Epithelial cell of proximal tubule (primary cell): ENCODE results near the gene C1QTNF9B. TPM values are rescaled to one million over a fixed set of nuclear protein-coding genes. Genes with fewer than 3 reads are reported as not detected.

ENCODE experiments used
- DNase-seq: peaks from one replicate; pipeline ENCODE4 v3.0.0-alpha.2; 2011; ENCODE audit warnings: low read depth
- H3K4me3 ChIP-seq: 2 replicates; pipeline ENCODE4 v1.5.1; 2011; ENCODE audit warnings: low read depth, mild to moderate bottlenecking, low read length
- total RNA-seq: library from RNA; depleted of rRNA; stranded (reverse); fragments of >200 nt; gene quantifications from 2 replicates; pipeline ENCODE4 v1.2.3, GENCODE V29; 2015
- TF ChIP-seq, protein P1 (sequence below): conservative IDR thresholded peaks from 2 replicates; pipeline ENCODE4 v1.5.1; 2012; ENCODE audit warnings: low read depth, mild to moderate bottlenecking, low read length

Gene C1QTNF9B
- total RNA-seq, 1 donor from 2014 or later, result not detected

DNA sequence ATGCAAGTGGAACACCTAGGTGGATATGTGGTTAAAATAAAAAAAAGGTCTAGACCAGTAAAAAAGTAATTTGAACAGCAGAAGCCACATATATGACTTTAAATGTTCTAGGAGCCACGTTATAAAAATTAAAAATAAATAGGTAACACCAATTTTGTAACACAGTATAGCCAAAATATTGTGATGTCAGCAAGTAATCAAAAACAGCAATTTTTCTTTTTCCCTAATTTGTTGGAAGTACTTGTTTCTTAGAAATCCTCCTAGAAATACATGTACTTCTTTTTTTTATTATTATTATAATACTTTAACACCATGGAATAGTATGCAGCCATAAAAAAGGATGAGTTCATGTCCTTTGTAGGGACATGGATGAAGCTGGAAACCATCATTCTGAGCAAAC, 25.7 kb upstream of the C1QTNF9B start:
- no peak overlapping the region for H3K4me3 ChIP-seq
- TF ChIP-seq, protein P1, sequence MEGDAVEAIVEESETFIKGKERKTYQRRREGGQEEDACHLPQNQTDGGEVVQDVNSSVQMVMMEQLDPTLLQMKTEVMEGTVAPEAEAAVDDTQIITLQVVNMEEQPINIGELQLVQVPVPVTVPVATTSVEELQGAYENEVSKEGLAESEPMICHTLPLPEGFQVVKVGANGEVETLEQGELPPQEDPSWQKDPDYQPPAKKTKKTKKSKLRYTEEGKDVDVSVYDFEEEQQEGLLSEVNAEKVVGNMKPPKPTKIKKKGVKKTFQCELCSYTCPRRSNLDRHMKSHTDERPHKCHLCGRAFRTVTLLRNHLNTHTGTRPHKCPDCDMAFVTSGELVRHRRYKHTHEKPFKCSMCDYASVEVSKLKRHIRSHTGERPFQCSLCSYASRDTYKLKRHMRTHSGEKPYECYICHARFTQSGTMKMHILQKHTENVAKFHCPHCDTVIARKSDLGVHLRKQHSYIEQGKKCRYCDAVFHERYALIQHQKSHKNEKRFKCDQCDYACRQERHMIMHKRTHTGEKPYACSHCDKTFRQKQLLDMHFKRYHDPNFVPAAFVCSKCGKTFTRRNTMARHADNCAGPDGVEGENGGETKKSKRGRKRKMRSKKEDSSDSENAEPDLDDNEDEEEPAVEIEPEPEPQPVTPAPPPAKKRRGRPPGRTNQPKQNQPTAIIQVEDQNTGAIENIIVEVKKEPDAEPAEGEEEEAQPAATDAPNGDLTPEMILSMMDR, result no peak

GRCh38 chr13:23922005-23922932, 25.0 kb upstream of the C1QTNF9B start:
- TF ChIP-seq, protein P1, result no peak

More for the DNA sequence above, 25.7 kb upstream of the C1QTNF9B start:
- no peak for DNase-seq

GRCh38 chr13:23921451-23921888, 24.2 kb upstream of the C1QTNF9B start:
- DNase-seq, result peak; percentile 69
- no peak overlapping the region for H3K4me3 ChIP-seq
- TF ChIP-seq, protein P1, result peak; percentile 80

More at GRCh38 chr13:23922005-23922932, 25.0 kb upstream of the C1QTNF9B start:
- no peak overlapping the region for H3K4me3 ChIP-seq
- DNase-seq, result no peak

DNA sequence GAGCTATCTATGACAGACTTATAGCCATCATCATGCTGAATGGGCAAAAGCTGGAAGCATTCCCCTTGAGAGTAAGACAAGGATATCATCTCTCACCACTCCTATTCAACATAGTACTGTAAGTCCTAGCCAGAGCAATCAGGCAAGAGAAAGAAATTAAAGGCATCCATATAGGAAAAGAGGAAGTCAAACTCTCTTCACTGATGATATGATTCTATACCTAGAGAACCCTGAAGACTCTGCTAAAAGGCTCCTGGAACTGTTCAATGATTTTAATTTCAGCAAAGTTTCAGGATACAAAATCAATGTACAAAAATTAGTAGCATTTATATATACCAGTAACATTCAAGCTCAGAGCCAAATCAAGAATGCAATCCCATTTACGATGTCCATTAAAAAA, 21.7 kb upstream of the C1QTNF9B start:
- no peak for DNase-seq
- TF ChIP-seq, protein P1, result no peak
- no peak overlapping the region for H3K4me3 ChIP-seq

DNA sequence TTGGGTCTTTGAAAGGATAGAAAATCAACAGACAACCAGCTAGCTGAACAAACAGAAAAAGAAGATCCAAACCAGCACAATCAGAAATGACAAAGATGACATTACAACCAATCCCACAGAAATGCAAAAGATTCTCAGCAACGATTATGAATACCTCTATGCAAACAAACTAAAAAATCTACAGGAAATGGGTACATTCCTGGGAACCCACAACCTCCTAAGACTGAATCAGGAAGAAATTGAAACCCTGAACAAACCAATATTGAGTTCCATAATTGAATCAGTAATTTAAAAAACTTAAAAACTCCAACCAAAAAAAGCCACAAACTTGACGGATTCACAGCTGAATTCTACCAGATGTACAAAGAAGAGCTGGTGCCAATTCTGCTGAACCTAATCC, 20.9 kb upstream of the C1QTNF9B start:
- TF ChIP-seq, protein P1, result no peak
- DNase-seq, result no peak
- H3K4me3 ChIP-seq, result no peak overlapping the region

DNA sequence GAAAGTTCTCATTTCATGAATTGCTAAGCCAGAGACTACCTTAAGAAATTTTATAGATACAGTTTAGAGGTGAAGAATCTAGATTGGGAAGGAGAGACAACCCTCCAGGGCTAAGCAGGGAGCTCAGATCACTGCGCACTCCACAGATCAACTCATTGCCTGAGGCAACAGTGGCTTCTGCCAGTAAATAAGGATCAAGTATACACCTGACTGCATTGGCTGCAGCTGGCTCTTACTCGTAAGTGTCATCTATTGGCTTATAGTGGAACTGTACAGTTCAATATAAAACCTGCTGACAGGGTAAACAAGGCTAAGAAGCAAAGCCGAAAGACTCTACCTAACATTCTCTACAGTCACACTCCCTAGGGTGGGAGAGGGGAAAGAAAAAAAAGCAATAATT, 18.0 kb upstream of the C1QTNF9B start:
- DNase-seq, result no peak
- H3K4me3 ChIP-seq, result no peak overlapping the region
- TF ChIP-seq, protein P1, result peak; percentile 46

DNA sequence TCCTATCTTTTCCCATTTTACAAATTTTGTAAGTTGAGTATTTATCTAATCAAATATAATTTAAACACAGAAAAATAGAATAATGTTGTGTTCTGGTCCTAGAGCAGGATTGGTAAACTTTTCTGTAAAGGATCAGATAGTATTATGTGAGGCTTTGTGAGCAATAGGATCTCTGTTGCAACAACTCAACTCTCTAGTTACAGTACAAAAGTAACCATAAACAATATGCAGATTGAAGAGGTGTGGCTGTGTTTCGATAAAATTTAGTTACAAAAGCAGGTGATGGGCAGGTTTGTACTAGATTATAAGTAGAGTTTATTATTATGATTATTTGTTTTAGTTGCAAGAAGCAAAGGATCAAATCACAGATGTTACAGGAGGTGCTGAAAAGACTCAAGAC, 15.2 kb upstream of the C1QTNF9B start:
- TF ChIP-seq, protein P1, result no peak
- no peak for DNase-seq
- H3K4me3 ChIP-seq, result no peak overlapping the region
